Naive thymus-derived CD4-positive, alpha-beta T cell (primary cell): ENCODE measurements around the gene CFAP73. TPM values are rescaled to one million over a fixed set of nuclear protein-coding genes. Genes with fewer than 3 reads are reported as not detected.

ENCODE experiments used
- ATAC-seq: fragments of 150-1000 bp; cut with Tn5 transposase; 2 replicates; pipeline ENCODE4 v1.10.0; 2021; ENCODE audit warnings: mild to moderate bottlenecking, moderate library complexity
- CTCF ChIA-PET: fragments of 350-600 bp; sonication (Branson Sonifier 250); formaldehyde crosslinking; loops from one replicate; lab custom pipeline; 2021; ENCODE audit warnings: antibody characterized with exemption; lab: Charles Lee
- POLR2A ChIA-PET: fragments of 350-600 bp; sonication (Branson Sonifier 250); formaldehyde crosslinking; loops from one replicate; lab custom pipeline; 2021; ENCODE audit warnings: antibody characterized with exemption, inconsistent platforms; lab: Charles Lee
- DNase-seq, 9 donors: peaks; one replicate each; pipeline versions ENCODE4 v3.0.0 to v3.0.0-alpha.2; 2020 to 2022; ENCODE audit warnings: mixed read lengths in 1 of 9
- H3K27ac ChIP-seq: one replicate; pipeline ENCODE4 v1.7.0; 2013; ENCODE audit warnings: mild to moderate bottlenecking, low read depth, low read length, moderate library complexity
- H3K27me3 ChIP-seq, 2 donors: one replicate each; pipeline ENCODE4 v1.7.0; 2013; ENCODE audit warnings: low read length in 2 of 2, mild to moderate bottlenecking in 2 of 2, moderate library complexity in 2 of 2; ENCODE audit not compliant: control insufficient read depth in 2 of 2, insufficient read depth in 2 of 2
- H3K36me3 ChIP-seq, 3 experiments: 1 replicate in 2 of 3; 2 replicates in 1 of 3; pipeline ENCODE4 v1.7.0; 2013; ENCODE audit warnings: low read length in 3 of 3, mild to moderate bottlenecking in 3 of 3, moderate library complexity in 1 of 3; ENCODE audit not compliant: insufficient read depth in 3 of 3, control insufficient read depth in 2 of 3
- H3K4me1 ChIP-seq, 2 donors: one replicate each; pipeline ENCODE4 v1.7.0; 2013; ENCODE audit warnings: low read length in 2 of 2, mild to moderate bottlenecking in 2 of 2, moderate library complexity in 1 of 2; ENCODE audit not compliant: control insufficient read depth in 2 of 2, insufficient read depth in 2 of 2
- H3K4me3 ChIP-seq: 2 replicates; pipeline ENCODE4 v1.7.0; 2013; ENCODE audit warnings: mild to moderate bottlenecking, low read length
- H3K9me3 ChIP-seq, 3 experiments: 1 replicate in 2 of 3; 2 replicates in 1 of 3; pipeline ENCODE4 v1.7.0; 2013; ENCODE audit warnings: low read length in 3 of 3; ENCODE audit not compliant: control insufficient read depth in 2 of 3
- H3K27ac Mint-ChIP-seq, 9 donors: one replicate each; pipeline ENCODE4 v1.8.0; 2020 to 2022; ENCODE audit warnings: mixed read lengths in 9 of 9, mild to moderate bottlenecking in 8 of 9, moderate library complexity in 5 of 9, inconsistent platforms in 2 of 9
- H3K27me3 Mint-ChIP-seq, 5 donors: one replicate each; pipeline ENCODE4 v1.8.0; 2021 to 2022; ENCODE audit warnings: mixed read lengths in 5 of 5, mild to moderate bottlenecking in 1 of 5
- H3K36me3 Mint-ChIP-seq, 5 donors: one replicate each; pipeline ENCODE4 v1.8.0; 2020 to 2022; ENCODE audit warnings: mixed read lengths in 5 of 5, mild to moderate bottlenecking in 3 of 5, inconsistent platforms in 1 of 5
- H3K4me1 Mint-ChIP-seq, 7 donors: one replicate each; pipeline ENCODE4 v1.8.0; 2020 to 2022; ENCODE audit warnings: mixed read lengths in 7 of 7, mild to moderate bottlenecking in 3 of 7, inconsistent platforms in 1 of 7
- H3K4me3 Mint-ChIP-seq, 10 donors: one replicate each; pipeline ENCODE4 v1.8.0; 2020 to 2022; ENCODE audit warnings: mild to moderate bottlenecking in 10 of 10, mixed read lengths in 10 of 10, moderate library complexity in 6 of 10, inconsistent platforms in 2 of 10
- H3K9me3 Mint-ChIP-seq, 11 donors: one replicate each; pipeline ENCODE4 v1.8.0; 2020 to 2022; ENCODE audit warnings: mixed read lengths in 11 of 11, mild to moderate bottlenecking in 4 of 11, inconsistent platforms in 1 of 11, moderate library complexity in 1 of 11
- intact Hi-C, 2 donors: fragments of 100-400 bp; cut with micrococcal nuclease; formaldehyde crosslinking; loops; one replicate each; pipeline ENCODE4 v1.15.1; 2023
- polyA plus RNA-seq, 2 donors: library from polyadenylated mRNA; unstranded; fragments of 300-500 nt; fragmentation: Illumina TruSeq; gene quantifications; one replicate each; pipeline ENCODE4 v1.2.3, GENCODE V29; 2021
- total RNA-seq, 6 experiments: library from RNA in 5 of 6; stranded (reverse) in 5 of 6; gene quantifications; 1 replicate in 5 of 6; 2 replicates in 1 of 6; pipeline ENCODE4 v1.2.3 and lab custom pipeline; 2021 to 2026

The CFAP73 gene
- total and polyA plus RNA-seq, 7 experiments from 2014 or later, result 0.29 to 0.88 (median 0.48) TPM; not detected in 4

DNA sequence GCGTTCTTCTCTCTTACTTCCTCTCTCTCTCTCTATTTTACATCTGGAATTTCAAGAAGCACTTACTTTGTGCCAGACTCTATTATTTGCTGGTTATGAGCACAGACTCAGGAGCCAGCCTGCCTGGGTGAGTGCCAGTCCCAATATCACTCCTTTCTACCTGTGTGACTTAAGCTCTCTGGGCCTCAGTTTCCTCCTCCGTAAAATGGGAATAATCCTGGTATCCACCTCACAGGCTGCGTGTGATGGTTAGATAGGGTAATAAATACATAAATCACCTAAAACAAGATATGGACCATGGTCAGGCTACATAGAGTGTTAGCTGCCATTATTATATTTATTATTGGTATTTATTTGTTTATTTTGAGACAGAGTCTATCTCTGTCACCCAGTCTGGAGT is 38.3 kb upstream of the CFAP73 start:
- Histone ChIP-seq H3K4me1 (peaks cover 0 to 6% of the 10 kb centered on the region in 2 donors), H3K9me3 (no peaks in the 10 kb centered on the region), H3K36me3 (no peaks in the 10 kb centered on the region), H3K27me3 (no peaks in the 10 kb centered on the region), H3K27ac (no peak overlapping the region), H3K4me3 (no peak overlapping the region)
- H3K27me3 Mint-ChIP-seq, result peaks cover 0 to 3% (median 0%) of the 10 kb centered on the region in 5 donors
- DNase-seq (no peak), ATAC-seq (no peak)
- H3K27ac Mint-ChIP-seq, result peak overlapping the region in 1 of 9 donors; percentile 57
- H3K4me1 Mint-ChIP-seq, result peaks cover 0 to 12% (median 9%) of the 10 kb centered on the region in 7 donors
- peaks cover 0 to 2% (median 0%) of the 10 kb centered on the region in 11 donors for H3K9me3 Mint-ChIP-seq
- intact Hi-C loops, result no loop called here
- CTCF ChIA-PET, result no interaction called here
- H3K36me3 Mint-ChIP-seq, result no peaks in the 10 kb centered on the region
- no peak overlapping the region for H3K4me3 Mint-ChIP-seq
- POLR2A ChIA-PET, result no interaction called here

DNA sequence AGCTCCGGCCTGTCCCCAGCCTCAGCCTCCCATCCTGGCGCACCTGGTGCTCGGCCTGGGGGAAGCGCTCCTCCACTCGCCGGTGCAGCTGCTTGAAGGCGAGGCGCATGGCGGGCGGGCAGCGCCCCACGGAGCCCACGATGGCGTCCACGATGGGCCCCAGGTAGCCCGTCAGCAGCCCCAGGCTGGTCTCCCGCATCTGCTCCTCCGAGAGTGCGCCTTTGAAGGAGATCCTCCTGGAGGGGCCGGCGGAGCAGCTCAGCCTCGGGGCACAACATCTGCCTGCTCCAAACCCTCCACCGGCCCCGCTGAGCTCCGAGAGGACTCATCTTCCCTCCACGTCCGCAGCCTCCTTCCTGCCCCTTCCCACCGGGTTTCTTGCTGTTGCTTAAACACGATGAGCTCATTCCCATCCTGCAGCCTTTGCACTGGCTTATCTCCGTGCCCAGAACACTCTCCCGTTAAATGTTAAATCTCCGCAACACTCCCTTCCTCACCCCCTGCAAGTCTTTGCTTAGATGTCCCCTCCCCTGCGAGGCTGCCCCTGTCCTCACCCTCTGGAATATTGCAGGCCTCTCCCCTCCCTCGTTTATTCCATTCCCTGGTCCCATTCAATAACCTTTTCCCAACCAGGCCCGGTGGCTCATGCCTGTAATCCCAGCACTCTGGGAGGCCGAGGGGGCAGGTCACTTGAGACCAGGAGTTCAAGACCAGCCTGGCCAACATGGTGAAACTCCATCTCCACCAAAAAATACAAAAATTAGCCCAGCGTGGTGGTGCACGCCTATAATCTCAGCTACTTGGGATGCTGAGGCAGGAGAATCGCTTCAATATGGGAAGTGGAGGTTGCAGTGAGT is 37.3 kb upstream of the CFAP73 start:
- H3K27ac Mint-ChIP-seq, result peak overlapping the region in 1 of 9 donors; percentile 46
- intact Hi-C loops, result no loop called here
- DNase-seq, result no peak
- H3K9me3 Mint-ChIP-seq, result peaks cover 0 to 2% (median 0%) of the 10 kb centered on the region in 11 donors
- Histone ChIP-seq H3K27ac (no peak overlapping the region), H3K4me3 (no peak overlapping the region), H3K9me3 (no peaks in the 10 kb centered on the region), H3K36me3 (no peaks in the 10 kb centered on the region), H3K27me3 (no peaks in the 10 kb centered on the region), H3K4me1 (peaks cover 0 to 6% of the 10 kb centered on the region in 2 donors)
- peaks cover 0 to 3% (median 0%) of the 10 kb centered on the region in 5 donors for H3K27me3 Mint-ChIP-seq
- no peak for ATAC-seq
- ChIA-PET CTCF (no interaction called here), POLR2A (no interaction called here)
- no peak overlapping the region for H3K4me3 Mint-ChIP-seq
- no peaks in the 10 kb centered on the region for H3K36me3 Mint-ChIP-seq
- H3K4me1 Mint-ChIP-seq, result peaks cover 0 to 12% (median 9%) of the 10 kb centered on the region in 7 donors

DNA sequence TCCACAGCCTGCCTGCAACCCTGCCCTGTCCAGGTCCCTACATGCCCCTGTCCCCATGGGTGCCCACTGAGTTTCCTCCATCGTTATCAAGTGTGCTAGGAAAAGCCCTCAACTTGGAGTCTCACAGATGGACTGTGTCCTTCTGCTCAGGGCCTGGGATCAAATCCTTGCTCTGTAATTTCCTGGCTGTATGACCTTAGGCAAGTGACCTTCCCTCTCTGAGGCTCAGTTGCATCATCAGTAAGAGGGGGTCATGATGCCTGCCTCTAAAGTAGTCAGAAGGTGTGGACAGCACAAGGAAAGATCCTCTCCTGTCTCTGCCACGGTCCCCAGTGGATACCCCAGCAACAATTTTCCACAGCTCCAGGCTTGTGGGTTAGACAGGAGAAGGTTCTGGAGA is 36.1 kb upstream of the CFAP73 start:
- H3K4me3 ChIP-seq, result no peak overlapping the region
- ChIA-PET CTCF (no interaction called here), POLR2A (interaction anchor here (0.7 kb wide), 1 partner anchor 102 kb away, joined by 3 read pairs; no protein-coding TSS in a partner anchor)
- no peak for DNase-seq
- Mint-ChIP-seq H3K27me3 (peaks cover 0 to 3% (median 0%) of the 10 kb centered on the region in 5 donors), H3K9me3 (peaks cover 0 to 2% (median 0%) of the 10 kb centered on the region in 11 donors), H3K4me1 (peaks cover 0 to 11% (median 9%) of the 10 kb centered on the region in 7 donors), H3K4me3 (no peak overlapping the region), H3K27ac (peak overlapping the region in 1 of 9 donors; percentile 72), H3K36me3 (no peaks in the 10 kb centered on the region)
- no peaks in the 10 kb centered on the region for H3K36me3 ChIP-seq
- intact Hi-C loops, result no loop called here
- H3K27ac ChIP-seq, result no peak overlapping the region
- no peak for ATAC-seq
- peaks cover 0 to 6% of the 10 kb centered on the region in 2 donors for H3K4me1 ChIP-seq
- H3K27me3 ChIP-seq, result no peaks in the 10 kb centered on the region
- no peaks in the 10 kb centered on the region for H3K9me3 ChIP-seq

DNA sequence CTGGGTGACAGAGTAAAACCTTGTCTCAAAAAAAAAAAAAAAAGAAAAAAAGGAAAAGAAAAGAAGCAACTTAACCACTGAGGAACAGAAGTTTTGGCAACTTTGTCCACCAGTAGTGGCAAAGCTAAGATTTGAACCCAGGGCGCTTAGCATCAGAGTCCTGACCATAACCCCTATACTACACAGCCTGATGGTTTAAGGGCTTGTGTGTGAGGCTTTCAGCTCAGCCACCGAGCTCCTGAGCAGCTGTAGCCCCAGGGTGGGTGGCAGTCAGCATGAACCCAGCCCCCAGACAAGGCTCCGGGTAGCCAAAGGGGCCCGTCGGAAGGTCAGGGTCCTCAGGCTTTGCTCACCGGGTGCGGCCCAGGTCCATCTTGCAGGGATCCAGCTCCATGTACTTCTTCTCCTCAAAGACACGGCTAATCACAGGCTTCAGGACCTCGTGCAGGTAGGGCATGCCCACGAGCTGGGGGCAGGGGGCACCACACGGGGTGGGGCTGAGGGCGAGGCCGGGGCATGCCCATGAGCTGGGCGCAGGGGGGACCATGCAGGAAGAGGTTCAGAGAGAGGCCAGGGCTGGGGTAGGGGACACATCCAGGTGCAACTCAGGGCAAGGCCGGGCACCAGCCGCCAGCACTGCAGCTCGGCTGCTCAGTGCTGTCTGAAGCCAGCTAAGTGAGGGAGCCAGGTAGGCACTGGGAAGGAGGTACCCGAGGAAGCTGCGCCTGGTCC is 34.9 kb upstream of the CFAP73 start:
- no peaks in the 10 kb centered on the region for H3K27me3 ChIP-seq
- H3K27ac Mint-ChIP-seq, result no peak overlapping the region

DNA sequence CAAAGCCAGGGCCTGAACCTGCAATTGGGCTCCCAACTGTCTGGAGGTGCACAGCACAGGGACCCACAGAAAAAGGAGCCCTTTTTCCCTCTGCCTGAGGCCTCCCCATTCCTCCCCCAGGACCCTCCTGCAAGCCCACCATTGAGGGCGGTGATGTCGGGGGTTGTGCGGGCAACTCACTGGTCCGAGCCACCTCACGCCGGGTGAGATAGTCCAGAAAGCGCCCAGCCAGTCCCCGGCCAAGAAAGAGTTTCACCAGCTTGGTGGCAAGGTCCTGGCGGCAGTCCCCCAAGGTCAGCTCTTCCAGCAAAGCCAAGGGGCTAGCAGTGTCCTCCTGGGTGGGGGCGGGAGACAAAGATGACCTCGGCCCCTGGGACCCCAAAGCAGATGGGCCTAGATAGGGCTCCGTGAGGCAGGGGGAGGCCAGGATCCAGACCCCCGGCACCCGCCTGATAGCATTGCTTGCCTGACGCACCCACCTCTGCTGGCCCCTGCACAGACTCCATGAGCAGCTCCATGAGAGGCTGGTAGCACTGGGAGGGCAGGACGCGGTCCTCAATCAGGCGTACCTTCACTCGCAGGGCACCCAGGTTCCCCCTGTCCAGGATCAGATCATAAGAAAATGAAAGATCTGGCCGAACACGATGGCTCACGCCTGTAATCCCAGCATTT is 33.9 kb upstream of the CFAP73 start:
- H3K36me3 Mint-ChIP-seq, result no peaks in the 10 kb centered on the region
- intact Hi-C loops, result no loop called here
- no peak for DNase-seq
- POLR2A ChIA-PET, result no interaction called here
- H3K27ac Mint-ChIP-seq, result no peak overlapping the region
- Histone ChIP-seq H3K4me3 (no peak overlapping the region), H3K27ac (no peak overlapping the region), H3K27me3 (no peaks in the 10 kb centered on the region), H3K4me1 (no peaks in the 10 kb centered on the region), H3K9me3 (no peaks in the 10 kb centered on the region), H3K36me3 (no peaks in the 10 kb centered on the region)
- CTCF ChIA-PET, result no interaction called here
- H3K4me1 Mint-ChIP-seq, result peaks cover 0 to 5% (median 0%) of the 10 kb centered on the region in 7 donors
- no peak for ATAC-seq
- peaks cover 0 to 2% (median 0%) of the 10 kb centered on the region in 11 donors for H3K9me3 Mint-ChIP-seq
- no peak overlapping the region for H3K4me3 Mint-ChIP-seq
- peaks cover 0 to 3% (median 0%) of the 10 kb centered on the region in 5 donors for H3K27me3 Mint-ChIP-seq

More for the DNA sequence above, 34.9 kb upstream of the CFAP73 start:
- H3K9me3 Mint-ChIP-seq, result peaks cover 0 to 2% (median 0%) of the 10 kb centered on the region in 11 donors
- peaks cover 0 to 11% (median 8%) of the 10 kb centered on the region in 7 donors for H3K4me1 Mint-ChIP-seq
- Histone ChIP-seq H3K36me3 (no peaks in the 10 kb centered on the region), H3K9me3 (no peaks in the 10 kb centered on the region), H3K4me1 (peaks cover 0 to 4% of the 10 kb centered on the region in 2 donors), H3K4me3 (no peak overlapping the region), H3K27ac (no peak overlapping the region)
- ChIA-PET POLR2A (no interaction called here), CTCF (interaction anchor here (0.7 kb wide), 1 partner anchor 121 kb away, joined by 3 read pairs; no protein-coding TSS in a partner anchor)
- peaks cover 0 to 3% (median 0%) of the 10 kb centered on the region in 5 donors for H3K27me3 Mint-ChIP-seq
- H3K36me3 Mint-ChIP-seq, result no peaks in the 10 kb centered on the region
- intact Hi-C loops, result no loop called here
- no peak for DNase-seq
- no peak for ATAC-seq
- no peak overlapping the region for H3K4me3 Mint-ChIP-seq

DNA sequence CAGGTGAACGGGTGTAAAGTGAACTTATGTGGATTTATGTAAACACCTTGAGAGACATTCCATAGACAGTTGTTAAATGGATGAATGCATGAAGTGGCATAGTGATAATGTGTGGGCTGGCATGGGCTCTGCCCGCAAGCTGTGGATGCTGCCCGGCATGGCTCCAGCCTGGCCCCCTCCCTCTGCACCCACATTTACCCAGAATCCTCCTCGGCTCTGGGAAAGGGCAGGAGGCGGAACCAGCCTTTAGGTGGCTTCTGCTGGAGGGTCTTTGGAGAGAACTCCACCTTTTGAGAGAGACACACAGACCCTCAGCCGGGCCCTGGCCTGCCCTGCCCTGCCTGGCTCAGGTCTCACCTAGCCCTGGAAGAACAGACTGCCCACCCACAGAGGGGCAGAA is 32.6 kb upstream of the CFAP73 start:
- no peaks in the 10 kb centered on the region for H3K9me3 ChIP-seq
- no peaks in the 10 kb centered on the region for H3K27me3 ChIP-seq
- H3K4me3 Mint-ChIP-seq, result no peak overlapping the region
- DNase-seq (no peak), ATAC-seq (no peak)
- ChIA-PET POLR2A (no interaction called here), CTCF (no interaction called here)
- H3K4me1 Mint-ChIP-seq, result peaks cover 0 to 2% (median 0%) of the 10 kb centered on the region in 7 donors
- H3K9me3 Mint-ChIP-seq, result peaks cover 0 to 2% (median 0%) of the 10 kb centered on the region in 11 donors
- H3K27ac ChIP-seq, result no peak overlapping the region
- H3K27me3 Mint-ChIP-seq, result peaks cover 0 to 3% (median 0%) of the 10 kb centered on the region in 5 donors
- intact Hi-C loops, result no loop called here
- H3K36me3 ChIP-seq, result no peaks in the 10 kb centered on the region
- H3K36me3 Mint-ChIP-seq, result no peaks in the 10 kb centered on the region
- H3K27ac Mint-ChIP-seq, result no peak overlapping the region
- H3K4me1 ChIP-seq, result no peaks in the 10 kb centered on the region
- H3K4me3 ChIP-seq, result no peak overlapping the region
